Esophagus muscularis mucosa (tissue), 4 donors: ENCODE measurements around the gene CSTF1. TPM values are rescaled to one million over a fixed set of nuclear protein-coding genes. Genes with fewer than 3 reads are reported as not detected.

Experiments
- DNase-seq: peaks from one replicate; pipeline ENCODE4 v3.0.0-alpha.2; 2017; ENCODE audit errors: extremely low spot score
- H3K27ac ChIP-seq, 4 donors: fragments of 200-600 bp; sonication (generic); replicated peaks in 1 of 4; 1 replicate in 3 of 4; 2 replicates in 1 of 4; pipeline ENCODE4 v1.5.1; 2016 to 2019; ENCODE audit warnings: mild to moderate bottlenecking in 1 of 4
- H3K27me3 ChIP-seq, 4 donors: fragments of 200-600 bp; sonication (generic); one replicate each; pipeline versions ENCODE4 v1.5.1 to v1.6.0; 2016 to 2019
- H3K36me3 ChIP-seq, 4 donors: fragments of 200-600 bp; sonication (generic); one replicate each; pipeline ENCODE4 v1.5.1; 2016 to 2019
- H3K4me1 ChIP-seq, 4 donors: fragments of 200-600 bp; sonication (generic); one replicate each; pipeline ENCODE4 v1.5.1; 2016 to 2019
- H3K4me3 ChIP-seq, 4 donors: fragments of 200-600 bp; sonication (generic); 1 replicate in 2 of 4; 2 replicates in 2 of 4; pipeline ENCODE4 v1.5.1; 2016 to 2019; ENCODE audit warnings: mild to moderate bottlenecking in 4 of 4, moderate library complexity in 1 of 4
- H3K9me3 ChIP-seq, 4 donors: fragments of 200-600 bp; sonication (generic); 1 replicate in 3 of 4; 2 replicates in 1 of 4; pipeline ENCODE4 v1.5.1; 2016 to 2019
- EP300 ChIP-seq: sonication (generic); formaldehyde crosslinking; IDR thresholded peaks from one replicate; pipeline ENCODE4 v1.6.1; 2017; ENCODE audit warnings: antibody characterized with exemption
- POLR2A ChIP-seq: fragments of 450-650 bp; IDR thresholded peaks from one replicate; pipeline ENCODE4 v1.6.1; 2017; ENCODE audit warnings: antibody characterized with exemption, moderate library complexity, mild to moderate bottlenecking, low read depth
- POLR2AphosphoS5 ChIP-seq, 2 donors: sonication (generic); formaldehyde crosslinking; IDR thresholded peaks; one replicate each; pipeline ENCODE4 v1.6.1; 2017; ENCODE audit warnings: antibody characterized with exemption in 2 of 2
- WGBS: methylation state at CpG from one replicate; pipeline ENCODE4 v1.1.5; 2018; 5-methylcytosine and 5-hydroxymethylcytosine counted together
- intact Hi-C: fragments of 100-400 bp; cut with DNase I; formaldehyde crosslinking; loops from one replicate; pipeline ENCODE4 v1.15.1; 2023
- total RNA-seq, 4 donors: library from RNA; depleted of rRNA; stranded (reverse); fragments of >200 nt; gene quantifications; one replicate each; pipeline versions ENCODE4 v1.1.0 to v1.2.1, GENCODE V29; 2016
- TF ChIP-seq, protein P1 (sequence below), 3 experiments: fragments of 200-600 bp in 2 of 3; fragments of 450-650 bp in 1 of 3; sonication (generic) in 2 of 3; IDR thresholded peaks; one replicate each; pipeline ENCODE4 v1.5.1; 2017 to 2019; ENCODE audit warnings: antibody characterized with exemption in 3 of 3, mild to moderate bottlenecking in 2 of 3, moderate library complexity in 1 of 3

Gene CSTF1
- total RNA-seq: 10 to 100 TPM; 16.2 to 22.9 (median 20.7) TPM

DNA sequence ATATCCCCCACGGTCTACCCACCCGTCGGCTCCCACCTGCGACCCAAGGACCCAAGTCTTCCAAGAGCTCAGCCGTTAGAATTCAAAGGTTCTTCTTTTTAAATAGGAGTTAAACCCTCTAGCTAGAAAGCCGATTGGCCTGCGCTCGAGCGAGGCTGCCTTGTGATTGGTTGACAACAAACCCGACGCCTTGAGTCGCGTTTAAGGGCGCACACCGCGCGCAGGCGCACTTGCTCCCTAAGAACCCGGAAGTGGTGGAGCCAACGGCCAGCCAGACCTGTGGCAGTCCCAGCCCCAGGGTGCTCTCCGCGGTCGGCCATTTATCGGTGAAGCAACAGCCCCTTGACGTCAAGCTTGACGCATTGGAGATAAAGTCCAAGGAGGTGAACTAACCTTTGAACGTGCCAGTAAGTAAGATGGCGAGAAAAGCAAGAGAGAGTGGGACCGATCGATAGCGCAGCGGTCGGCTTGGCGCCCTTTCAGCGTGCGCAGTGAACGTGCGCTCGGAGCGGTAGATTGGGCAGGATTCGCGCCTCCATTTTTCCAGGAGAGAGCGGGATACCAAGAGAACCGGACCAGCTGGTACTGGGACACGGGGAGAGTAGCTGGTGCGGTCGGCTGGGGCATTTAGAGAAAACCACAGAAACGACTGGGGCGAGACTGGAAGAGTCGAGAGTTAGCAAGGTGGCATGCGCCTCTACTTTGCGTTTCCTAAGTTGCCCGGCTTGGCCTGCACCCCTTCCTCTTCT, at the start of gene CSTF1, which contains the start of gene AURKA:
CSTF1 (plus strand) TSS at position 514 of the 749 bp plus-strand sequence. CDS start 2,908 bp downstream, outside the sequence.
AURKA (minus strand) TSS at position 84 of the 749 bp plus-strand sequence. CDS start 4,018 bp downstream, outside the sequence.
- 1% methylated on average over 25 of the region's 53 CpGs for WGBS
- Histone ChIP-seq H3K36me3 (peaks cover 18 to 24% (median 21%) of the 10 kb centered on the region in 4 donors), H3K27ac (peak within 1 kb of the TSS; percentile 80 to 94 (median 90)), H3K4me1 (peaks cover 24 to 38% (median 28%) of the 10 kb centered on the region in 4 donors), H3K4me3 (peak within 1 kb of the TSS; percentile 74 to 95 (median 85)), H3K9me3 (no peaks in the 10 kb centered on the region), H3K27me3 (no peaks in the 10 kb centered on the region)
- peak; percentile 100 for DNase-seq
- TF ChIP-seq EP300 (no peak), POLR2AphosphoS5 (IDR thresholded peaks at IDR 0.05) (peak; percentile 87 to 96), POLR2A (no peak)
- TF ChIP-seq, protein P1, sequence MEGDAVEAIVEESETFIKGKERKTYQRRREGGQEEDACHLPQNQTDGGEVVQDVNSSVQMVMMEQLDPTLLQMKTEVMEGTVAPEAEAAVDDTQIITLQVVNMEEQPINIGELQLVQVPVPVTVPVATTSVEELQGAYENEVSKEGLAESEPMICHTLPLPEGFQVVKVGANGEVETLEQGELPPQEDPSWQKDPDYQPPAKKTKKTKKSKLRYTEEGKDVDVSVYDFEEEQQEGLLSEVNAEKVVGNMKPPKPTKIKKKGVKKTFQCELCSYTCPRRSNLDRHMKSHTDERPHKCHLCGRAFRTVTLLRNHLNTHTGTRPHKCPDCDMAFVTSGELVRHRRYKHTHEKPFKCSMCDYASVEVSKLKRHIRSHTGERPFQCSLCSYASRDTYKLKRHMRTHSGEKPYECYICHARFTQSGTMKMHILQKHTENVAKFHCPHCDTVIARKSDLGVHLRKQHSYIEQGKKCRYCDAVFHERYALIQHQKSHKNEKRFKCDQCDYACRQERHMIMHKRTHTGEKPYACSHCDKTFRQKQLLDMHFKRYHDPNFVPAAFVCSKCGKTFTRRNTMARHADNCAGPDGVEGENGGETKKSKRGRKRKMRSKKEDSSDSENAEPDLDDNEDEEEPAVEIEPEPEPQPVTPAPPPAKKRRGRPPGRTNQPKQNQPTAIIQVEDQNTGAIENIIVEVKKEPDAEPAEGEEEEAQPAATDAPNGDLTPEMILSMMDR (IDR thresholded peaks at IDR 0.05): peak in 1 of 3 experiments; percentile 16
- intact Hi-C loops: loop anchor here (2.0 kb wide), 2 partner anchors 34 to 74 kb away; partner anchors contain the start of gene FAM210B

DNA sequence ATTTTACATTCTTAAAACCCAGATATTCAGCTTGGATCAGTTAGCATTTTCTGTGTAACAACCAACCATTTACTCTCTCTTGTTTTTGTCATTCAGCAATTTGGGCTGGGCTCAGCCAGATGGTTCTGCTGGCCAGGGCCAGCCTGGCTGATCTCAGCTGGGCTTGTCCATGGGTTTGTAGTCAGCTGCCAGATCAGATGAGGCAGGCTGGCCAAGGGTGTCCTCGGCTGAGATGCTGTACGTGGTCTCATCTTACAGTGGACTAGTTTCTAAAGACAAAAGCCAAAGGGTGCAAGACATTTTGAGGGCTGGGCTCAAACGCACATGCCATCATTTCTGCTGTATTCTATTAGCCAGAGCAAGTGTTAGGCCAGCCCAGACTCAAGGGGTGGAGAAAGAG, 49.7 kb upstream of the CSTF1 start:
- no peak for TF ChIP-seq POLR2AphosphoS5 (IDR thresholded peaks at IDR 0.05)
- TF ChIP-seq EP300: no peak
- no peak for TF ChIP-seq POLR2A
- TF ChIP-seq, protein P1 (IDR thresholded peaks at IDR 0.05): no peak
- no peak for DNase-seq
- Histone ChIP-seq H3K9me3 (no peaks in the 10 kb centered on the region), H3K36me3 (no peaks in the 10 kb centered on the region), H3K4me3 (no peak overlapping the region), H3K4me1 (peaks cover 3 to 8% (median 6%) of the 10 kb centered on the region in 4 donors), H3K27ac (no peak overlapping the region), H3K27me3 (peaks cover 0 to 52% (median 7%) of the 10 kb centered on the region in 4 donors)
- intact Hi-C loops: no loop called here
- 81% methylated on average over 3 of the region's 3 CpGs for WGBS

DNA sequence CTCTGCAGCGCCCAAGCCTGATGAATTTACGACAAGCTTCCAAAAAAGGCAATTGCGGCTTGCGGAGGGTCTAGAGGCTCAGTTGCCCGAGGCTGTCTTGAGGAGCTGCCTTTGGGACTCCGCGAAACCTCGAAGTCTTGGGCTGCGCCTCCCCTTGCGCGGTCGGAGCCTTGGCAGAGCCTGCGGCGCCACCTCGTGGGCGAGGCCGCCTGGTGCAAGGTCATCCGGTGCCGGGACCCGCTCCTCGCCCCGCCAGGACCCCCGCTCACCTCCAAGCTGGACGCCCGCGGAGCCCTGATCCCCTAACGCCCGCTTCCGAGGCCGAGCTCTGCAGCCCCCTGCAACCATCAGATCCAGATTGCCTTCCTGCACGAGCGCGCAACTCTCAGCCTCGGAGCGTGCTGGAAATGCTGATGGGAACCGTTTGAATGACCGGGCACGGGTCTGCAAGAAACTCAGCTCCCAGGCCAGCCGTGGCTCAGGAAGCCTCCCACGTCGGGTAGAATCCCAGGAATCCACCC, 48.5 kb upstream of the CSTF1 start:
- H3K9me3 ChIP-seq: no peaks in the 10 kb centered on the region
- DNase-seq: no peak
- H3K4me1 ChIP-seq: peaks cover 3 to 8% (median 6%) of the 10 kb centered on the region in 4 donors
- 2% methylated on average over 28 of the region's 41 CpGs for WGBS
- TF ChIP-seq EP300 (no peak), POLR2A (no peak)
- TF ChIP-seq, protein P1 (IDR thresholded peaks at IDR 0.05): peak; percentile 37 to 59 (median 37)
- intact Hi-C loops: no loop called here
- H3K27ac ChIP-seq: no peak overlapping the region
- H3K36me3 ChIP-seq: no peaks in the 10 kb centered on the region
- peaks cover 0 to 54% (median 7%) of the 10 kb centered on the region in 4 donors for H3K27me3 ChIP-seq
- peak overlapping the region in 1 of 4 donors; percentile 4 for H3K4me3 ChIP-seq

DNA sequence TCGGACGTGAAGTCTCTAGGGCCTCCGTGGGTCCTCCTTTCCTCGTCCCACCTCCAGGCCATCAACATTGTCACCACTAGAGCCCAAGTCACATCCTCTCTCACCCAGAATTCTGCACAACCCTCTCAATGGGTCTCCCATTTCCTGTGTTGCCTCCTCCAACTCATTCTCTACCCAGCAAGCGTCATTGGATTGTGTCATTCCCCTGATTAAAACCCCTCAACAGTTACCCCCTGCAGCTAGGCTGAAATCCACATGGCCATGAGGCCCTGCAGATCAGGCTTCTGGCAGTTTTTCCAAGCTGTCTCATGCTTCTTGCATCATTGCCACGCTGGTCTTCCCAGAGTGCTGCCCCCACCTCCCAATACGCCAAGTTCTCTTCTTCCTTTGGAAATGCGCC, 46.5 kb upstream of the CSTF1 start:
- Histone ChIP-seq H3K27me3 (peaks cover 0 to 64% (median 7%) of the 10 kb centered on the region in 4 donors), H3K27ac (no peak overlapping the region), H3K9me3 (no peaks in the 10 kb centered on the region), H3K4me3 (no peak overlapping the region), H3K36me3 (no peaks in the 10 kb centered on the region), H3K4me1 (peaks cover 3 to 8% (median 6%) of the 10 kb centered on the region in 4 donors)
- WGBS: 86% methylated on average over 8 of the region's 8 CpGs
- DNase-seq: no peak
- intact Hi-C loops: no loop called here
- TF ChIP-seq POLR2AphosphoS5 (IDR thresholded peaks at IDR 0.05): no peak
- no peak for TF ChIP-seq EP300
- TF ChIP-seq, protein P1 (IDR thresholded peaks at IDR 0.05): no peak
- no peak for TF ChIP-seq POLR2A
